ENCODE data around the gene DCC.

The DCC gene

GRCh38 chr18:52829876-52830405 is 489.9 kb downstream of the DCC start:
- H3K4me3 ChIP-seq (ENCODE audit: low read depth, low read length): no peak overlapping the region
- H3K79me2 ChIP-seq (ENCODE audit: control insufficient read depth, insufficient read depth, low read length, unreplicated experiment): no peaks in the 10 kb centered on the region
- no peaks in the 10 kb centered on the region for H3K36me3 ChIP-seq (ENCODE audit: insufficient read depth, low read length)
- H3K27me3 ChIP-seq (ENCODE audit: insufficient read depth, low read length): no peaks in the 10 kb centered on the region
- no peaks in the 10 kb centered on the region for H3K4me1 ChIP-seq (ENCODE audit: control insufficient read depth, insufficient read depth, low read length, unreplicated experiment)
- no peak overlapping the region for H3K27ac ChIP-seq (ENCODE audit: low read depth, low read length)
- H2AFZ ChIP-seq (ENCODE audit: low read length, unreplicated experiment): no peak overlapping the region

- Histone ChIP-seq H3K36me3 (ENCODE audit: insufficient read depth, low read length) (no peaks in the 10 kb centered on the region), H3K4me1 (ENCODE audit: control insufficient read depth, insufficient read depth, low read length, unreplicated experiment) (no peaks in the 10 kb centered on the region)
These were observed 504.3 kb downstream of the DCC start for GRCh38 chr18:52844323-52844722.

GRCh38 chr18:52845036-52845435 is 505.0 kb downstream of the DCC start:
- H2AFZ ChIP-seq (ENCODE audit: low read length, unreplicated experiment): no peak overlapping the region
- H3K36me3 ChIP-seq (ENCODE audit: insufficient read depth, low read length): no peaks in the 10 kb centered on the region
- H3K79me2 ChIP-seq (ENCODE audit: control insufficient read depth, insufficient read depth, low read length, unreplicated experiment): no peaks in the 10 kb centered on the region
- no peak overlapping the region for H3K4me3 ChIP-seq (ENCODE audit: low read depth, low read length)
- H3K4me1 ChIP-seq (ENCODE audit: control insufficient read depth, insufficient read depth, low read length, unreplicated experiment): no peaks in the 10 kb centered on the region
- H3K27ac ChIP-seq (ENCODE audit: low read depth, low read length): no peak overlapping the region
- H3K27me3 ChIP-seq (ENCODE audit: insufficient read depth, low read length): no peaks in the 10 kb centered on the region

More at GRCh38 chr18:52844323-52844722, 504.3 kb downstream of the DCC start:
- Histone ChIP-seq H3K27me3 (ENCODE audit: insufficient read depth, low read length) (no peaks in the 10 kb centered on the region), H3K79me2 (ENCODE audit: control insufficient read depth, insufficient read depth, low read length, unreplicated experiment) (no peaks in the 10 kb centered on the region), H2AFZ (ENCODE audit: low read length, unreplicated experiment) (no peak overlapping the region), H3K4me3 (ENCODE audit: low read depth, low read length) (no peak overlapping the region), H3K27ac (ENCODE audit: low read depth, low read length) (no peak overlapping the region)

- no peaks in the 10 kb centered on the region for H3K27me3 ChIP-seq (ENCODE audit: insufficient read depth, low read length)
- H2AFZ ChIP-seq (ENCODE audit: low read length, unreplicated experiment): no peak overlapping the region
- no peaks in the 10 kb centered on the region for H3K4me1 ChIP-seq (ENCODE audit: control insufficient read depth, insufficient read depth, low read length, unreplicated experiment)
- no peaks in the 10 kb centered on the region for H3K79me2 ChIP-seq (ENCODE audit: control insufficient read depth, insufficient read depth, low read length, unreplicated experiment)
- no peak overlapping the region for H3K4me3 ChIP-seq (ENCODE audit: low read depth, low read length)
- H3K36me3 ChIP-seq (ENCODE audit: insufficient read depth, low read length): no peaks in the 10 kb centered on the region
- no peak overlapping the region for H3K27ac ChIP-seq (ENCODE audit: low read depth, low read length)
These were observed 510.1 kb downstream of the DCC start for GRCh38 chr18:52850031-52850560.

- H3K27ac ChIP-seq (ENCODE audit: low read depth, low read length): no peak overlapping the region
- no peak overlapping the region for H3K4me3 ChIP-seq (ENCODE audit: low read depth, low read length)
- H3K4me1 ChIP-seq (ENCODE audit: control insufficient read depth, insufficient read depth, low read length, unreplicated experiment): no peaks in the 10 kb centered on the region
- no peaks in the 10 kb centered on the region for H3K36me3 ChIP-seq (ENCODE audit: insufficient read depth, low read length)
- H3K27me3 ChIP-seq (ENCODE audit: insufficient read depth, low read length): no peaks in the 10 kb centered on the region
- H2AFZ ChIP-seq (ENCODE audit: low read length, unreplicated experiment): no peak overlapping the region
- H3K79me2 ChIP-seq (ENCODE audit: control insufficient read depth, insufficient read depth, low read length, unreplicated experiment): no peaks in the 10 kb centered on the region
These were observed 521.6 kb downstream of the DCC start for GRCh38 chr18:52861558-52861957.

GRCh38 chr18:52869349-52869923 is 529.4 kb downstream of the DCC start:
- Histone ChIP-seq H3K4me1 (ENCODE audit: control insufficient read depth, insufficient read depth, low read length, unreplicated experiment) (no peaks in the 10 kb centered on the region), H3K4me3 (ENCODE audit: low read depth, low read length) (no peak overlapping the region), H3K36me3 (ENCODE audit: insufficient read depth, low read length) (no peaks in the 10 kb centered on the region), H3K27me3 (ENCODE audit: insufficient read depth, low read length) (no peaks in the 10 kb centered on the region), H3K79me2 (ENCODE audit: control insufficient read depth, insufficient read depth, low read length, unreplicated experiment) (no peaks in the 10 kb centered on the region), H3K27ac (ENCODE audit: low read depth, low read length) (no peak overlapping the region), H2AFZ (ENCODE audit: low read length, unreplicated experiment) (no peak overlapping the region)

GRCh38 chr18:52869942-52870907 is 530.2 kb downstream of the DCC start:
- H3K27me3 ChIP-seq (ENCODE audit: insufficient read depth, low read length): no peaks in the 10 kb centered on the region

GRCh38 chr18:52874774-52875173 is 534.8 kb downstream of the DCC start:
- Histone ChIP-seq H3K79me2 (ENCODE audit: control insufficient read depth, insufficient read depth, low read length, unreplicated experiment) (no peaks in the 10 kb centered on the region), H3K4me3 (ENCODE audit: low read depth, low read length) (no peak overlapping the region), H2AFZ (ENCODE audit: low read length, unreplicated experiment) (no peak overlapping the region), H3K36me3 (ENCODE audit: insufficient read depth, low read length) (no peaks in the 10 kb centered on the region), H3K4me1 (ENCODE audit: control insufficient read depth, insufficient read depth, low read length, unreplicated experiment) (no peaks in the 10 kb centered on the region), H3K27me3 (ENCODE audit: insufficient read depth, low read length) (no peaks in the 10 kb centered on the region), H3K27ac (ENCODE audit: low read depth, low read length) (no peak overlapping the region)

More at GRCh38 chr18:52869942-52870907, 530.2 kb downstream of the DCC start:
- H3K27ac ChIP-seq (ENCODE audit: low read depth, low read length): no peak overlapping the region
- no peak overlapping the region for H2AFZ ChIP-seq (ENCODE audit: low read length, unreplicated experiment)
- no peak overlapping the region for H3K4me3 ChIP-seq (ENCODE audit: low read depth, low read length)
- no peaks in the 10 kb centered on the region for H3K36me3 ChIP-seq (ENCODE audit: insufficient read depth, low read length)
- no peaks in the 10 kb centered on the region for H3K79me2 ChIP-seq (ENCODE audit: control insufficient read depth, insufficient read depth, low read length, unreplicated experiment)
- H3K4me1 ChIP-seq (ENCODE audit: control insufficient read depth, insufficient read depth, low read length, unreplicated experiment): no peaks in the 10 kb centered on the region

GRCh38 chr18:52875725-52876124 is 535.7 kb downstream of the DCC start:
- Histone ChIP-seq H3K79me2 (ENCODE audit: control insufficient read depth, insufficient read depth, low read length, unreplicated experiment) (no peaks in the 10 kb centered on the region), H3K4me1 (ENCODE audit: control insufficient read depth, insufficient read depth, low read length, unreplicated experiment) (no peaks in the 10 kb centered on the region), H3K4me3 (ENCODE audit: low read depth, low read length) (no peak overlapping the region), H2AFZ (ENCODE audit: low read length, unreplicated experiment) (no peak overlapping the region), H3K27me3 (ENCODE audit: insufficient read depth, low read length) (no peaks in the 10 kb centered on the region), H3K27ac (ENCODE audit: low read depth, low read length) (no peak overlapping the region), H3K36me3 (ENCODE audit: insufficient read depth, low read length) (no peaks in the 10 kb centered on the region)

- Histone ChIP-seq H3K27ac (ENCODE audit: low read depth, low read length) (no peak overlapping the region), H3K4me1 (ENCODE audit: control insufficient read depth, insufficient read depth, low read length, unreplicated experiment) (no peaks in the 10 kb centered on the region), H2AFZ (ENCODE audit: low read length, unreplicated experiment) (no peak overlapping the region), H3K36me3 (ENCODE audit: insufficient read depth, low read length) (no peaks in the 10 kb centered on the region), H3K27me3 (ENCODE audit: insufficient read depth, low read length) (no peaks in the 10 kb centered on the region), H3K4me3 (ENCODE audit: low read depth, low read length) (no peak overlapping the region), H3K79me2 (ENCODE audit: control insufficient read depth, insufficient read depth, low read length, unreplicated experiment) (no peaks in the 10 kb centered on the region)
These were observed 548.0 kb downstream of the DCC start for GRCh38 chr18:52888014-52888413.

Measured in ACC112 (cell line).